Measurements from ENCODE around the gene CSTA.

CSTA gene

DNA sequence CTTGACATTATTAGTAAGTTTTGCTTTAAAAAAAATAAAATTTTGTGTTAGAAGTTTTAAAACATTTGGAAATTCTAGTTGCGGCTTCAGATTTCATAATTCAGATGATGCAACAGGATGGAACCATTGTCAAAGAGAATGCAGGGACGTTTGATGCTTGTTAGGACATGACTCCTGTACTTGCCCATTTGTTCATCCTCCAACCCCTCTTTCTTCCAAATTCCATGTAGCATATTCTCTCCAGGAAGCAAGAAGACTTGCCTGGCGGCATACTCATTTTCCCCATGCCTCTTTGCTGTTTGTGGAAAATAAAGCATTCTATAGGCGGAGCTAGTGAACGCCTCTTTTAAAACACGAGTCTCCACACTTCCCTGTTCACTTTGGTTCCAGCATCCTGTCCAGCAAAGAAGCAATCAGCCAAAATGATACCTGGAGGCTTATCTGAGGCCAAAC is at the start of gene CSTA:
Gene CSTA, plus strand, starts transcription at position 378 of the 453 bp plus-strand sequence. Its CDS starts 45 bp downstream, at position 423.
- DNase-seq (ENCODE audit: low read depth), result no peak

GRCh38 chr3:122281891-122282290 is 43.2 kb upstream of the CSTA start:
- no peak for DNase-seq (ENCODE audit: low read depth)

DNA sequence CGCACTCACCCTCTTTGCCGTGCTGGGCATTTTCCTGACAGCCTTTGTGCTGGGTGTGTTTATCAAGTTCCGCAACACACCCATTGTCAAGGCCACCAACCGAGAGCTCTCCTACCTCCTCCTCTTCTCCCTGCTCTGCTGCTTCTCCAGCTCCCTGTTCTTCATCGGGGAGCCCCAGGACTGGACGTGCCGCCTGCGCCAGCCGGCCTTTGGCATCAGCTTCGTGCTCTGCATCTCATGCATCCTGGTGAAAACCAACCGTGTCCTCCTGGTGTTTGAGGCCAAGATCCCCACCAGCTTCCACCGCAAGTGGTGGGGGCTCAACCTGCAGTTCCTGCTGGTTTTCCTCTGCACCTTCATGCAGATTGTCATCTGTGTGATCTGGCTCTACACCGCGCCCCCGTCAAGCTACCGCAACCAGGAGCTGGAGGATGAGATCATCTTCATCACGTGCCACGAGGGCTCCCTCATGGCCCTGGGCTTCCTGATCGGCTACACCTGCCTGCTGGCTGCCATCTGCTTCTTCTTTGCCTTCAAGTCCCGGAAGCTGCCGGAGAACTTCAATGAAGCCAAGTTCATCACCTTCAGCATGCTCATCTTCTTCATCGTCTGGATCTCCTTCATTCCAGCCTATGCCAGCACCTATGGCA is 41.1 kb upstream of the CSTA start:
- no peak for DNase-seq (ENCODE audit: low read depth)

DNA sequence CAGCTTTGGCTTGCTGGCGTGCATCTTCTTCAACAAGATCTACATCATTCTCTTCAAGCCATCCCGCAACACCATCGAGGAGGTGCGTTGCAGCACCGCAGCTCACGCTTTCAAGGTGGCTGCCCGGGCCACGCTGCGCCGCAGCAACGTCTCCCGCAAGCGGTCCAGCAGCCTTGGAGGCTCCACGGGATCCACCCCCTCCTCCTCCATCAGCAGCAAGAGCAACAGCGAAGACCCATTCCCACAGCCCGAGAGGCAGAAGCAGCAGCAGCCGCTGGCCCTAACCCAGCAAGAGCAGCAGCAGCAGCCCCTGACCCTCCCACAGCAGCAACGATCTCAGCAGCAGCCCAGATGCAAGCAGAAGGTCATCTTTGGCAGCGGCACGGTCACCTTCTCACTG is 40.6 kb upstream of the CSTA start:
- no peak for DNase-seq (ENCODE audit: low read depth)

DNA sequence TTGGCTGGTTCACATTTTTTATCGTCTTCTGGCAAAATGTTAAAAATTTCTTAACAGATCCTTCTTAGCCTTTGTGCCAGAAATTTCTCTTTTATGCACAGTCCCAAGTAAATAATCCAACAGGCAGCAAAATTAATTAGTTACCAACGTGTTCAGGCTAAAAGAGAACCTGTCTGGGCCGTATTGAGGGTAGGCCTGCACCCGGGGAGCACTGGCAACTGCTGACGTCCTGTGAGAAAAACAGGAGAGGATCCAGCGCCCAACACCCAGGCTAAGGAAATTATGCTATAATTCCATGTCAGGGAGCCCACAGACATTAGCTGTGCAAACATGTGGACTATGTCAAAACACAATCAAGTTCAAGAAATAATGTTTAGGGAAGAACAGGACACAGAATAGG is 30.7 kb upstream of the CSTA start:
- DNase-seq (ENCODE audit: low read depth), result no peak

DNA sequence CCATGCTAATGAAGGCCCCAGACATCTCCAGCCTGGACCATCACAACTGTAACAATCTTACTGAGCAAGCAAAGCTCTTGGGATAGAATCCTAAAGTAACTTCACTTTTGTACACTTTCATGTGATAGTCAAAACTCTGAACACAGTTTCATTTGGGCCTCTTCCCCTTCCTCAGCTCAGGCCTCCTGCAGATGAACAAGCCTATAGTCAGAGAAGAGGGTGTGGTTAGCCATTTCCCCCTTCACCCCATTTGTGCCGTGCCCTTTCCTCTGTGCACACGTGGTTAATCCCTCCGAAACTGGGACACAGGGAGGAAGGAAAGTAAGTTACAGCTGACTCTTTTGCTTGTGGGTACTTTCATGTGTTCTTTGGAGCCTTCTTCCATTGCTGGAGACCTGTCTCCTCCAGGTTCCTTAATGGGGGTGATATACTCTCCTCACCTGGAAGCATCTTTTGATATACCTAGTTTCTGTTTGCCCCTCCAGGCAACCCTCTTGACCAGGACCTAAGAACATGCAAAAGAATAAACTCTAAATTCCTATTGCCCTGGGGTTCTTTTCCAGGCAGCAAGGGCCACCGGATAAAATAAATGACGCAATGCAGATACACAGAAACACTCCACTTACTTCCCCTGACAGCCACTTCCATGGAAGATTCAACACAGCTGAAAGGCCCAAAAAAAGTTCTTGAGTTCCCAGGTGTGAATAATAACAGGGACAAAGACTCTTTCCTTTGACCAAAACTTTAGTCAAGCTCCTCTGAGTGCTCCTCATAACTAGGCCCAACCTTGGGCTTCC is 29.6 kb upstream of the CSTA start:
- DNase-seq (ENCODE audit: low read depth), result no peak

DNA sequence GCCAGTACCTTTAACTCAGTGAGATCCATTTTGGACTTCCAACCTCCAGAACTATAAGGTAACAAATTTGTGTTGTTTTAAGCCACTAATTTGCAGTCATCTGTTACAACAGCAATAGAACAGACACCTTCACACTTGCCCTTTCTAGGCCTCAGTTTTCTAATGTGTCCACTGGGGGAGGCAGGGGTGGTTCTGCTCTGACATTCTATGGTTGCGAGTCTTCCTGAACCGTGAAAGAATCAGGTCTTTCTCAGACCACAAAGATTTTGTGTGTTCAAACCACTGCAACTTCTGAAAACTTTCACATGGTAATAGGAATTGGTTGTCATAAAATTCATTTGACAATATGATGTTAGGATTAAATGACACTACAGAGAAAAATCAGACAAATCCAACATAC is 26.8 kb upstream of the CSTA start:
- DNase-seq (ENCODE audit: low read depth), result no peak

DNA sequence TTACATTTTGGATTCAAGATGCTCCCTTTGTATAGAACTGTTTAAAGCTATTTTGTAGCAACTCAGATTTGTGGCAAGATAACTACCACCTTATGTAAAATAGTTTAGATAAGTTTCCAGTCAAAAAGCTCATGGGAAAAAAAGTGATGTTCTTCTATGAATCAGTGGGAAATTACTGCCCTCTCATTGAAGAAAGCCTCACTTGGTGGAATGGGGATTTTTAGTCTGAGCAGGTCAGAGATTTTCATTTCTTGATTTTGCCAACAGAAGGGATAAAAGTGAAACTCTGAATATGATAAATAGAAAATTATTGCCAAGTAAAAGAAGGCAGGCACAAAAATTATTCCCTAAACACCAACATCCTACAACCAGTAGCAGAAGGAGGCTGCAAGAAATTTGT is 25.8 kb upstream of the CSTA start:
- no peak for DNase-seq (ENCODE audit: low read depth)

DNA sequence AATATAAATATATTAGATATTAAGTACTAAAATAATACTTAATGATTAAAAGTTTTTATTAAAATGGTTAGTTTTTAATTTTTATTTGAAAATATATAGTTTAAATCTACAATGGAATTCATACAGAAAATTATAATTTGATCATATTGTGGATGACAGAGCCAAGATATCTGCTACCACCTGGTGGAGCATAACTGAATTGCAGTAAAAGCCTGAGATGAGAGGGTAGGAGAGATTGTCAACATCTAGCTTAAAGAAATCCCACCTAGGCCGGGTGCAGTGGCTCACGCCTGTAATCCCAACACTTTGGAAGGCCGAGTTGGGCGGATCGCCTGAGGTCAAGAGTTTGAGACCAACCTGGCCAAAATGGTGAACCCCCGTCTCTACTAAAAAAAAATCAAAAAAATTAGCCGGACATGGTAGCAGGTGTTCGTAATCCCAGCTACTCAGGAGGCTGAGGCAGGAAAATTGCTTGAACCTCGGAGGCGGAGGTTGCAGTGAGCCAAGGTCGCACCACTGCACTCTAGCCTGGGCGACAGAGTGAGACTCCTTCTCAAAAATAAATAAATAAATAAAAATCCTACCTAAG is 25.1 kb upstream of the CSTA start:
- DNase-seq (ENCODE audit: low read depth), result peak; percentile 47

DNA sequence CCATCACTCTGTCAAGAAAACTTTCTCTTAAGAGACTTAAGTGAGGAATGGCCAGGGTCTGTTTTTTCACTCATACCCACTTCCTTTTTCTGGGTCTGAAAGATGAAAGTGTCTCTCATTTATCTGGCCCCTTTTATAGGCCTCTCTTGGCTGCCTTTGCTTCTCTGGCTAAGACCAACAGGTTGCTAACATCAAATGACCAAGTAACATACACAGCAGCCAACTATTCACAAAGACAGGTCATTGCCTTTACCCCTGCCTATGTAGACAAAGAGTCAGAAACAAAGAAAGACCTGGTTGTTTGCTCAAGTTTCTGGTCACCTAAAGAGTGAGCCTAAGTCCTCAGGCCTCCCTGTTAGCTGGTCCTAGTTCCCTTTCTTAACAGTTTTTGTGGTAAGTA is 24.0 kb upstream of the CSTA start:
- no peak for DNase-seq (ENCODE audit: low read depth)

- peak; percentile 22 for DNase-seq (ENCODE audit: low read depth)
Measured at GRCh38 chr3:122305818-122306621, 19.0 kb upstream of the CSTA start.

GRCh38 chr3:122306622-122306953 is 18.5 kb upstream of the CSTA start:
- DNase-seq (ENCODE audit: low read depth), result no peak

GRCh38 chr3:122307094-122307687 is 17.9 kb upstream of the CSTA start:
- no peak for DNase-seq (ENCODE audit: low read depth)

GRCh38 chr3:122307976-122308375 is 17.1 kb upstream of the CSTA start:
- DNase-seq (ENCODE audit: low read depth), result no peak

GRCh38 chr3:122310361-122310760 is 14.7 kb upstream of the CSTA start:
- DNase-seq (ENCODE audit: low read depth), result no peak

GRCh38 chr3:122312826-122313225 is 12.2 kb upstream of the CSTA start:
- DNase-seq (ENCODE audit: low read depth), result no peak

GRCh38 chr3:122313281-122313680 is 11.8 kb upstream of the CSTA start:
- no peak for DNase-seq (ENCODE audit: low read depth)

DNA sequence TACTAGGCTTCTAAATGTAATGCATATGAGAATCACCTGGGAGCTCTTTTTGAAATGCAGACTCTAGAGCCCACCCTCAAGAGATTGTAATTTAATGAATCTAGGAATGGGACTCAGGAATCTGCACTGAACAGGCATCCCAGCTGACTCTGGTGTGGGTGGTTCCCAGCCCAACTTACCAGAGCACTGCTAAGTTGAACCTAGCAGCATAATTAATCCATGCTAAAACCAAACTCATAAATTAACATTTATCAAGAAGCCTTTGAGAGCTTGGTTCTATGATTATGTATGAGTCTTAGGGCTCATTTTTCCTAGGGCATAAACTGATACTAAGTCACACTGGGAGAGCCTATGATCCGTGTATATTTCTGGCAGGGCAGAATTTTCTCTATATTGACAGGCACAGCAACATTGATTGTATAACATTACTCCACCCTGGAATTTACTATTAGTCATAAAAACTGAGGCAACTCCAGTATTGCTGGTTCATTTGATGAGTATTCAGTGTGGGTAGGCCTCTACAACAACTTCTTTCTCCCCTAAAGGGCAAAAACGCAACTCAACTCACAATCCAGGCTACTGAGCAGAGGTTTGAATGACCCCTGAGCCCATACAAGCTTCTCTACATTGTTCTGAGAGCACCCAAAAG is 10.7 kb upstream of the CSTA start:
- peak; percentile 55 for DNase-seq (ENCODE audit: low read depth)

DNA sequence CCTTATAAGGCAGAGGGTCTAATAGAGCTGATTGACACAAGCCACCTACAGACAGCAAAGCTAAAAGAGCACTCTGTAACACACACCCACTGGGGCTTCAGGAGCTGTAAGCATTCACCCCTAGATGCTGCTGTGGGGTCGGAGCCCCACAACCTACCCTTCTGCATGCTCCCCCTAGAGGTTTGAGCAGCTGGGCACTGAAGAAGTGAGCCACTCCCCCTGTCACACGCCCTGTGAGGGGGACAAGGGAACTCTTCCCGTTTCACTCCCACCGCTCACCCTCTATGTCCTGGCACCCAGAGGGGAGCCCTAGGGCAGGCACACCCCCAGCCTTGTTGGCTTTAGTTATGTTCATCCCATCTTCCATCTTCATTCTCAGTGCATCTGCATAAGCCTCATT is 9.4 kb upstream of the CSTA start:
- no peak for DNase-seq (ENCODE audit: low read depth)

GRCh38 chr3:122316368-122316767 is 8.7 kb upstream of the CSTA start:
- DNase-seq (ENCODE audit: low read depth), result no peak

DNA sequence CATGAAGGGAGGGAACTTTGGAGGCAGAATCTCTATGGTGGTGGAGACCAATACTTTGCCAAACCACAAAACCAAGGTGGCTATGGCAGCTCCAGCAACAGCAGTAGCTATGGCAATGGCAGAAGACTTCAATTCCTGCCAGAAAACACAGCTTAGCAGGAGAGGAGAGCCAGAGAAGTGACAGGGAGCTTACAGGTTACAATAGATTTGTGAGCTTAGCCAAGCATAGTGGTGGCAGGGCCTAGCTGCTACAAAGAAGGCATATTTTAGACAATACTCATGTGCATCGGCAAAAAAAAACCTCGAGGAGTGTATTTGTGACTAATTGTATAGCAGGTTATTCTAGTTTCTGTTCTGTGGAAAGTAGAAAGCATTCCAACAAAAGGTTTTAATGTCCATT is 6.4 kb upstream of the CSTA start:
- no peak for DNase-seq (ENCODE audit: low read depth)

Data from ELR (cell line).